ENCODE measurements around the gene IVD. TPM values are rescaled to one million over a fixed set of nuclear protein-coding genes. Genes with fewer than 3 reads are reported as not detected.

IVD gene
- total RNA-seq, 1 experiment from 2014 or later, result 93.1 TPM

DNA sequence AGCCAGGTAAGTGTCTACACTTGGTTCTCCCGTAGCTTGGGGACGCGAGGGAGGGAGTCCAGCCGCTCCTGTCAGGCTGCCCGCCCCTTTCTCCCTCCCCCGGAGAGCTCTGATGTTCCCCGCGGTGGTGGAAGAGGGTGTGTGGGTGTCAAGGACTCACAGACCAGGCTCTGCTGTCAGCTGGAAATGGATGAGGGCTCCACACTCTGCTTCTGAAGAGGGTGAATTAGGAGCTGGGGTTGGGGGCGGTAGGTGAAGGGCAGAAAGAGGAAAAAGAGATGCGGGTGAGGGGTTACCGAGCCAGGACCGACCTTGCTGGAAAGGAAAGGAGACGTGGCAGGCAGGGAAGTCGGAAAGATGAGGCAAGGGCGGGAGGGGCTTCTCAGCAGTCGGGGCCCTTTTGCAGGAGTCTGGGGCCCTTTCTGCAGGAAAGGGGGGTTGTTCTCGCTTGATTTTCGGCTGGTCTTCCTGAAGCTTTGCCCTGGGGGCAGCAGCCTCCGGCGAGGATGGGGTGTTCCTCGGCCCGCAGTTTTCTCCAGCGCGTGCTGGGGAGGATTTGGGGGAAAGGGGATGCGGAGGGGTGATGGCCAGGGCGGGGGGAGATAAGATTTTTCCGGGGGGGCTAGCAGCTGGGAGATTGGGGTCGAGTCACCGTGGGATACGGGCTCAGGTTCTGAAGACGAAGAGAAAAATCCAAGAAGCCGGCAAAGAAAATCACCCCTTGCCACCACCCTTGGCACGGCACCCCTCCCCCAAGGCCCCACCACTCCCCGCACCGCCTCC, 34.6 kb downstream of the IVD start:
- Histone ChIP-seq H4K20me1 (ENCODE audit: control insufficient read depth, insufficient read depth, insufficient read length) (no peaks in the 10 kb centered on the region), H3K23me2 (ENCODE audit: insufficient read length, low read depth, low read length, poor library complexity, severe bottlenecking) (peaks cover 47% of the 10 kb centered on the region), H3K27me3 (ENCODE audit: insufficient read depth, low read length) (peaks cover 7% of the 10 kb centered on the region; the same call in 1 of the 2 replicates), H3K9ac (ENCODE audit: extremely low read depth, insufficient read length, low read length) (peak overlapping the region; percentile 76), H2BK120ac (ENCODE audit: low read depth, low read length, poor library complexity, severe bottlenecking) (no peak overlapping the region), H4K5ac (ENCODE audit: insufficient read length, low read depth, low read length) (no peak overlapping the region), H3K79me1 (ENCODE audit: insufficient read depth, low read depth, low read length, poor library complexity, severe bottlenecking) (peaks cover 8% of the 10 kb centered on the region), H2BK5ac (ENCODE audit: insufficient read length, low read length) (no peak overlapping the region), H3K9me3 (ENCODE audit: control insufficient read depth, low read depth, low read length) (no peaks in the 10 kb centered on the region), H3K14ac (ENCODE audit: insufficient read depth, low read length) (peak overlapping the region; percentile 72), H3K18ac (ENCODE audit: insufficient read length, low read depth, low read length) (peak overlapping the region; percentile 65), H3K23ac (ENCODE audit: insufficient read length, low read depth, low read length) (no peak overlapping the region), H3K56ac (ENCODE audit: insufficient read length, low read depth, low read length) (no peak overlapping the region), H3K79me2 (ENCODE audit: insufficient read depth, low read length) (peaks cover 30% of the 10 kb centered on the region; the same call in 1 of the 2 replicates), H4K91ac (ENCODE audit: insufficient read length, low read depth, low read length) (no peak overlapping the region), H2BK15ac (ENCODE audit: low read depth, low read length) (no peak overlapping the region), H2AFZ (ENCODE audit: low read length) (no peak overlapping the region), H2AK5ac (ENCODE audit: insufficient read length, low read length) (no peak overlapping the region), H3K27ac (ENCODE audit: insufficient read length, low read depth, low read length) (no peak overlapping the region), H4K8ac (replicated peaks; ENCODE audit: insufficient read length, low read depth, low read length) (no peak overlapping the region), H3K4me2 (ENCODE audit: insufficient read depth, insufficient read length, low read length) (peak overlapping the region; percentile 80), H2BK20ac (ENCODE audit: low read depth, low read length, poor library complexity, severe bottlenecking) (no peak overlapping the region), H2BK12ac (ENCODE audit: insufficient read length, low read depth, low read length) (no peak overlapping the region), H3K4ac (ENCODE audit: low read depth, low read length) (no peak overlapping the region), H3T11ph (ENCODE audit: low read length) (no peak overlapping the region), H3K4me1 (ENCODE audit: insufficient read depth, low read length) (peaks cover 24% of the 10 kb centered on the region)
- DNase-seq, result no peak
- TF ChIP-seq, protein P1, sequence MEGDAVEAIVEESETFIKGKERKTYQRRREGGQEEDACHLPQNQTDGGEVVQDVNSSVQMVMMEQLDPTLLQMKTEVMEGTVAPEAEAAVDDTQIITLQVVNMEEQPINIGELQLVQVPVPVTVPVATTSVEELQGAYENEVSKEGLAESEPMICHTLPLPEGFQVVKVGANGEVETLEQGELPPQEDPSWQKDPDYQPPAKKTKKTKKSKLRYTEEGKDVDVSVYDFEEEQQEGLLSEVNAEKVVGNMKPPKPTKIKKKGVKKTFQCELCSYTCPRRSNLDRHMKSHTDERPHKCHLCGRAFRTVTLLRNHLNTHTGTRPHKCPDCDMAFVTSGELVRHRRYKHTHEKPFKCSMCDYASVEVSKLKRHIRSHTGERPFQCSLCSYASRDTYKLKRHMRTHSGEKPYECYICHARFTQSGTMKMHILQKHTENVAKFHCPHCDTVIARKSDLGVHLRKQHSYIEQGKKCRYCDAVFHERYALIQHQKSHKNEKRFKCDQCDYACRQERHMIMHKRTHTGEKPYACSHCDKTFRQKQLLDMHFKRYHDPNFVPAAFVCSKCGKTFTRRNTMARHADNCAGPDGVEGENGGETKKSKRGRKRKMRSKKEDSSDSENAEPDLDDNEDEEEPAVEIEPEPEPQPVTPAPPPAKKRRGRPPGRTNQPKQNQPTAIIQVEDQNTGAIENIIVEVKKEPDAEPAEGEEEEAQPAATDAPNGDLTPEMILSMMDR (conservative IDR thresholded peaks at IDR 0.05), result no peak
- peaks cover 61 to 66% of the 10 kb centered on the region in 2 experiments for H3K4me1 Mint-ChIP-seq
- H3K27ac Mint-ChIP-seq, result peak overlapping the region; percentile 67 to 97 (median 74); a peak in 6 of 7 replicates
- H3K36me3 Mint-ChIP-seq (ENCODE audit: insufficient read depth in 1 of 3, low read depth in 3 of 3), result peaks cover 0 to 15% (median 0%) of the 10 kb centered on the region in 3 experiments; a peak in 5 of 7 replicates
- peaks cover 18% of the 10 kb centered on the region for H3K27me3 Mint-ChIP-seq (ENCODE audit: low read depth)
- H3K9me3 Mint-ChIP-seq, result no peaks in the 10 kb centered on the region; a peak in 1 of 5 replicates
- WGBS (ENCODE audit: extremely low coverage, insufficient read length, low lambda C conversion rate), result no CpG with 5 or more reads among the region's 35 CpGs
- peak overlapping the region; percentile 93 to 96 for H3K4me3 Mint-ChIP-seq
